H1 (cell line): ENCODE results near the gene THG1L.
"Not testable (repeated sequence)": the region's sequence is repeated elsewhere in the genome, so short reads cannot be mapped to it uniquely, and the experiment has no call there.

Experiments used
- CTCF ChIP-seq, 3 experiments: IDR thresholded peaks; 1 replicate in 2 of 3; 2 replicates in 1 of 3; pipeline versions ENCODE4 v1.5.1 to v1.6.1; 2011; ENCODE audit warnings: low read length in 3 of 3, mild to moderate bottlenecking in 3 of 3, inconsistent platforms in 2 of 3, low read depth in 1 of 3, moderate library complexity in 1 of 3; ENCODE audit not compliant: insufficient read depth in 1 of 3; ENCODE audit errors: control extremely low read depth in 1 of 3
- YY1 ChIP-seq: IDR thresholded peaks from 2 replicates; pipeline ENCODE4 v1.6.1; 2011; ENCODE audit warnings: low read depth, mild to moderate bottlenecking, low read length

- not testable (repeated sequence) for TF ChIP-seq CTCF (IDR thresholded peaks at IDR 0.05; ENCODE audit: control extremely low read depth in 1 of 3, insufficient read depth in 1 of 3, low read depth in 1 of 3, low read length in 3 of 3); YY1
These were observed 35.1 kb upstream of the THG1L start for GRCh38 chr5:157696154-157696553.
